Head of caudate nucleus (tissue), 42 donors: Measurements from ENCODE around the gene FOSL1.

Experiments used
- DNase-seq, 42 donors: peaks; one replicate each; pipeline versions ENCODE4 v3.0.0 to v3.0.0-alpha.2; 2020 to 2021; ENCODE audit warnings: mixed read lengths in 7 of 42
- intact Hi-C: fragments of 100-400 bp; cut with DNase I; formaldehyde crosslinking; loops from one replicate; pipeline ENCODE4 v1.15.0; 2022

FOSL1 gene

GRCh38 chr11:65900125-65900898 is at the start of gene FOSL1:
Gene FOSL1, minus strand, starts transcription at chr11:65900388. Its CDS starts 49 bp downstream, at chr11:65900339.
- intact Hi-C loops, result no loop called here
- DNase-seq, result peak in 41 of 42 donors; percentile 59 to 91 (median 78)

GRCh38 chr11:65947603-65948125 is 47.5 kb upstream of the FOSL1 start:
- intact Hi-C loops, result no loop called here
- DNase-seq, result no peak

GRCh38 chr11:65947133-65947532 is 46.9 kb upstream of the FOSL1 start:
- DNase-seq, result no peak
- intact Hi-C loops, result no loop called here

DNA sequence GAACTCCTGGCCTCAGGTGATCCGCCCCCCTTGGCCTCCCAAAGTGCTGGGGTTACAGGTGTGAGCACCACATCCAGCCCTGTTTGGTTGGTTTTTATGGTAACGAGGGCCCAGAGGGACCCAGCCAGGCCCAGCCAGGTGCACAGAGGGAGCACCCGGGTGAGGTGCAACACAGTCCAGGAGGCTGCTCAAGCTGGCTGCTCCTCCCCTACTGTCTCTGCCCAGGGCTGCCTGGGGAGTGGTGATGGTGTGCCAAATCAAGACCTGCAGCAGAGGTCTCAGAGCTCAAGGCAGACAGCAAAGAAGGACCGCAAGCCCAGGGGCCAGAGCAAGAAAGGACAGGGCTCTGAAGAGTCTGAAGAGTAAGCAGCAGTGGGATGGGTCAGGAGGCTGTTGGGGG is 46.5 kb upstream of the FOSL1 start:
- no peak for DNase-seq
- intact Hi-C loops, result no loop called here

GRCh38 chr11:65945941-65946558 is 45.9 kb upstream of the FOSL1 start:
- no peak for DNase-seq
- intact Hi-C loops, result no loop called here

GRCh38 chr11:65945430-65945911 is 45.3 kb upstream of the FOSL1 start, which contains the start of gene TSGA10IP:
Gene TSGA10IP, plus strand, starts transcription at chr11:65945480. Its CDS starts 196 bp downstream, at chr11:65945676.
- intact Hi-C loops, result no loop called here
- DNase-seq, result no peak

GRCh38 chr11:65944767-65945166 is 44.6 kb upstream of the FOSL1 start:
- DNase-seq, result no peak
- intact Hi-C loops, result no loop called here

DNA sequence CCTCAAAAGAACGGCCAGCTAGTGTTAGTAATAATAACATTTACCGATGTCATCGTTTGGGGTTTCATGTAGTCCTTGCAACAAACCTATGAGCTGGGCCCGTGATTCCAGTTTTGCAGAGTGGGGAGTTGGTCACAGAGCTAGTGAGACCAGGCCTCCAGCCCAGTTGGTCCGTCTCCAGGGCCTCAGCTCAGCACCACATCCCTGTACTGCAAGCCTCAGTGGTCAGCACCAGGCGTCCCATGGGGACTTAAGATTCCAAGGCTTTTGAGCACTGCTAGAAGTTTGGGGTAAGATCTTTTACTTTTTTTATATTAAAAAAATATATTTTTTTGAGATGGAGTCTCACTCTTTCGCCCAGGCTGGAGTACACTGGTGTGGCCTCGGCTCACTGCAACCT is 44.0 kb upstream of the FOSL1 start:
- no peak for DNase-seq
- intact Hi-C loops, result no loop called here

- no peak for DNase-seq
- intact Hi-C loops, result no loop called here
Measured at GRCh38 chr11:65942531-65942930, 42.3 kb upstream of the FOSL1 start.

DNA sequence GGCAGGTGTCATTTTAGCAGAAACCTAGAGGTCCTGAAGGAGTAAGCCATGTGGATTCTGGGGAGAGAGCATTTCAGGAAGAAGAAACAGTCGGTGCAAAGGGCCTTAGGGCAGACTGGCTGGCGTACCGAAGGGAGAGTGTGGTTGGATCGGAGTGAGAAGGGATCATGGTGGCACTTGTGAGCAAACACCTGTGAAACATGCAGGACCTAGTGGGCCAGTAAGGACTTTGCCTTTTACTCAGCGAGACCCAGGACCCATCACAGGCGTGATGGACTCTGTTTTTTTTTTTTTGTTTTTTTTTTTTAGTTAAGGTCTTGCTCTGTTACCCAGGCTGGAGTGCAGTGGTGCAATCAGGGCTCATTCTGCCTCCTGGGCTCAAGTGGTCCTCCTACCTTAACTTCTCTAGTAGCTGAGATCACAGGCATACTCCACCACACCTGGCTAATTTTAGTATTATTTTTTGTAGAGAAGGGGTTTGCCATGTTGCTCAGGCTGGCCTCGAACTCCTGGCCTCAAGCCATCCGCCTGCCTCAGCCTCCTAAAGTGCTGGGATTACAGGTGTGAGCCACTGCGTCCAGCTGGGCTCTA is 41.6 kb upstream of the FOSL1 start:
- intact Hi-C loops, result no loop called here
- DNase-seq, result no peak

- DNase-seq, result no peak
- intact Hi-C loops, result no loop called here
Measured at GRCh38 chr11:65937766-65938165, 37.6 kb upstream of the FOSL1 start.

DNA sequence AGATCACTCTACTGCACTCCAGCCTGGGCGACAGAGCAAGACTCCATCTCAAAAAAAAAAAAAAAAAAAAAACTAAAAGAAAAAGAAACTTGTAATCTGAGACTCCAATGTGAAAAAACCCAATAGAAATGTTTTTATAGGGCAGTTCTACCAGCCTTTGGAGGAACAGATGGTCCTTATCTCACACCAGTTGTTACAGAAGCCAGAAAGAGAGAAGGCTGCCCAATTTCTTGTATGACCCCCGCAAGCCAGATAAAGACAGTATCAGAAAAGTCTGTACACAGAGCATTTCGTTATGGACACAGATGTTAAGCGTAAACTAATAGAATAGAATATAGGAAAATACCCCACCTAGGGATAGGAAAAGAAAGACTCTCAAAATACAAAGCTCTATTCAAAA is 33.8 kb upstream of the FOSL1 start:
- DNase-seq, result no peak
- intact Hi-C loops, result no loop called here

GRCh38 chr11:65932558-65932919 is 32.4 kb upstream of the FOSL1 start:
- peak in 3 of 42 donors; percentile 15 to 24 (median 15) for DNase-seq
- intact Hi-C loops, result no loop called here

- no peak for DNase-seq
- intact Hi-C loops, result no loop called here
Measured at GRCh38 chr11:65931773-65932557, 31.8 kb upstream of the FOSL1 start.

GRCh38 chr11:65928667-65929066 is 28.5 kb upstream of the FOSL1 start:
- intact Hi-C loops, result no loop called here
- DNase-seq, result no peak

DNA sequence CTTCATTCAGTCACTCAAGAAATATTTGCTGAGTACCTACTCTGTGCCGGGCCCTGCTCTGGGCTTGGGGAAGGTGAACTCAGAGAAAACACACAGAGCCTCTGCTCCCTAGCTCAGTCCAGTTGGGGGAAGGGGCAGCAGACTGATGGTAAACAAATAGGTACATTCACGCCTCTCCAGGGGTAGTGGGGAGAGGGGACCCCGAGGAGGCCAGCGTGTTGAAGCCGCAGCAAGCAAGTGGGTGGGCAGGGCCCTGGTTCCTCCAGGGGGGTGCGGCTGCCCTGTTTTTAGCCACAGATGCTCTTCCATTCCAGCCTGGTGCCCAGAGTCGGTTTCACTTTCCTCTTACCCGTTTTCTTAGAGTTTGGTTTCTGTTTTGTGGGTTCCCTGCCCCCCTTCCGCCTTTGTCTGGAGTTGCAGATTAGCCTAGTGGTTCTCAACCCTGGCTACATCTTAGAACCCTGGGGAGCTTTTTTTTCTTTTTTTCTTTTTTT is 27.8 kb upstream of the FOSL1 start:
- peak in 12 of 42 donors; percentile 9 to 54 (median 24) for DNase-seq
- intact Hi-C loops, result no loop called here

GRCh38 chr11:65925397-65925796 is 25.2 kb upstream of the FOSL1 start:
- intact Hi-C loops, result no loop called here
- DNase-seq, result no peak

- intact Hi-C loops, result no loop called here
- no peak for DNase-seq
Measured at GRCh38 chr11:65922565-65922964, 22.4 kb upstream of the FOSL1 start.

DNA sequence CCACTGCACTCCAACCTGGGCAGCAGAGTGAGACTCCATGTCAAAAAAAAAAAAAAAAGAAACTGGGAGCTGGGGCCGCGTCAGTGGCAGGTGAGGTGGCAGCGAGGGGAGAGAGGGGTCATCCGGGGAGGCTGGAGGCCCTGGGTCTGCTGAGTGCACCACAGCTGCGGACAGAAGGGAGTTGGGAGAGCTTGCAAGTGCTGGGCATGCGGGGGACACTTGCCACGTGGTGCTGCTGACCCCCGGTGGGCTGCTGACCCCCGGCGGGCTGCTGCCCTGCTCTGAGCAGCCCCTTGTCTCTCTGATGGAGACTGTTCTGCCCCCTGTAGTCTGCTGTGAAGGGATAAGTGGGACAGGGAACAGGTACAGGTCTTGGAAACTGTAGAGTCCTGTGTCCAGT is 21.7 kb upstream of the FOSL1 start:
- intact Hi-C loops, result no loop called here

More for the DNA sequence above, 21.7 kb upstream of the FOSL1 start:
- no peak for DNase-seq
